IMR-90 (cell line): Measurements from ENCODE around the gene FKBP1B. TPM values are rescaled to one million over a fixed set of nuclear protein-coding genes. Genes with fewer than 3 reads are reported as not detected.

Experiments used
- ATAC-seq: fragments of 200-7000 bp; cut with Tn5 transposase; 2 replicates; pipeline ENCODE4 v1.9.1; 2020; ENCODE audit warnings: low read depth, mild to moderate bottlenecking, moderate library complexity
- BruUV-seq: library from RNA; stranded (reverse); fragments of 400-500 nt; replicated peaks from 2 replicates; lab custom pipeline; 2021; lab: Mats Ljungman, UMichigan
- CTCF ChIA-PET: fragments of 300-600 bp; formaldehyde crosslinking; extraction: SDS; loops from one replicate; lab custom pipeline; 2021; ENCODE audit warnings: antibody characterized with exemption; lab: Yijun Ruan, JAX
- POLR2A ChIA-PET: fragments of 300-600 bp; sonication (Branson Sonifier 250); formaldehyde crosslinking; loops from one replicate; lab custom pipeline; 2022; ENCODE audit warnings: antibody characterized with exemption; ENCODE audit not compliant: unreplicated experiment; lab: Charles Lee
- DNase-seq: peaks from one replicate; pipeline ENCODE4 v3.0.0; 2013
- H2AFZ ChIP-seq: replicated peaks from 2 replicates; pipeline ENCODE3; 2013; ENCODE audit warnings: low read length, mild to moderate bottlenecking; ENCODE audit not compliant: poor library complexity
- H2AK5ac ChIP-seq: 2 replicates; pipeline ENCODE4 v1.6.1; 2013; ENCODE audit warnings: low read depth, low read length, inconsistent platforms
- H2AK9ac ChIP-seq: replicated peaks from 2 replicates; pipeline ENCODE3; 2013; ENCODE audit warnings: mild to moderate bottlenecking, low read depth, low read length, moderate library complexity; ENCODE audit not compliant: poor library complexity
- H2BK120ac ChIP-seq: 2 replicates; pipeline ENCODE4 v1.6.1; 2013; ENCODE audit warnings: low read depth, low read length, inconsistent platforms
- H2BK15ac ChIP-seq: 3 replicates; pipeline ENCODE4 v1.6.1; 2013; ENCODE audit warnings: low read depth, low read length, inconsistent platforms
- H2BK20ac ChIP-seq: 2 replicates; pipeline ENCODE4 v1.6.1; 2013; ENCODE audit warnings: low read depth, mild to moderate bottlenecking, inconsistent platforms, low read length, moderate library complexity
- H2BK5ac ChIP-seq: 2 replicates; pipeline ENCODE4 v1.6.1; 2013; ENCODE audit warnings: mild to moderate bottlenecking, low read depth, low read length, inconsistent platforms; ENCODE audit not compliant: poor library complexity, severe bottlenecking
- H3K14ac ChIP-seq: replicated peaks from 2 replicates; pipeline ENCODE4 v1.6.1; 2013; ENCODE audit warnings: low read depth, low read length, inconsistent platforms
- H3K18ac ChIP-seq: 2 replicates; pipeline ENCODE4 v1.6.1; 2013; ENCODE audit warnings: low read depth, low read length, control low read depth
- H3K23ac ChIP-seq: 2 replicates; pipeline ENCODE4 v1.6.1; 2013; ENCODE audit warnings: low read depth, low read length, inconsistent platforms
- H3K27ac ChIP-seq: 2 replicates; pipeline ENCODE4 v1.5.1; 2013; ENCODE audit warnings: mild to moderate bottlenecking, control low read depth, low read length; ENCODE audit not compliant: insufficient read depth
- H3K27me3 ChIP-seq: 2 replicates; pipeline ENCODE4 v1.6.1; 2013; ENCODE audit warnings: low read length; ENCODE audit not compliant: control insufficient read depth, insufficient read depth
- H3K36me3 ChIP-seq: 2 replicates; pipeline ENCODE4 v1.6.1; 2013; ENCODE audit warnings: low read length, mixed read lengths; ENCODE audit not compliant: control insufficient read depth, insufficient read depth
- H3K4ac ChIP-seq: 2 replicates; pipeline ENCODE4 v1.6.1; 2013; ENCODE audit warnings: low read depth, low read length, inconsistent platforms
- H3K4me1 ChIP-seq: 2 replicates; pipeline ENCODE4 v1.6.1; 2013; ENCODE audit warnings: low read length, mixed read lengths; ENCODE audit not compliant: control insufficient read depth, insufficient read depth
- H3K4me2 ChIP-seq: 2 replicates; pipeline ENCODE4 v1.6.1; 2013; ENCODE audit warnings: low read depth, mild to moderate bottlenecking, control low read depth, low read length, moderate library complexity
- H3K4me3 ChIP-seq: 2 replicates; pipeline ENCODE4 v1.5.1; 2013; ENCODE audit warnings: low read depth, mild to moderate bottlenecking, control low read depth, low read length, moderate library complexity; ENCODE audit not compliant: insufficient read depth
- H3K56ac ChIP-seq: 2 replicates; pipeline ENCODE4 v1.6.1; 2013; ENCODE audit warnings: low read length, inconsistent platforms; ENCODE audit not compliant: insufficient read depth; ENCODE audit errors: extremely low read depth
- H3K79me1 ChIP-seq, 2 experiments: 2 replicates each; pipeline ENCODE4 v1.6.1; 2013; ENCODE audit warnings: low read length in 2 of 2, inconsistent platforms in 1 of 2, low read depth in 1 of 2
- H3K9ac ChIP-seq: 2 replicates; pipeline ENCODE4 v1.6.1; 2013; ENCODE audit warnings: low read depth, low read length, control low read depth
- H3K9me1 ChIP-seq: 2 replicates; pipeline ENCODE4 v1.6.1; 2013; ENCODE audit warnings: low read length, inconsistent platforms; ENCODE audit not compliant: insufficient read depth
- H3K9me3 ChIP-seq: 2 replicates; pipeline ENCODE4 v1.6.1; 2013; ENCODE audit warnings: low read length; ENCODE audit not compliant: control insufficient read depth, insufficient read depth
- H4K20me1 ChIP-seq: 2 replicates; pipeline ENCODE4 v1.6.1; 2013; ENCODE audit warnings: low read length, inconsistent platforms; ENCODE audit not compliant: insufficient read depth
- H4K5ac ChIP-seq: 2 replicates; pipeline ENCODE4 v1.6.1; 2013; ENCODE audit warnings: mild to moderate bottlenecking, low read depth, low read length, control low read depth
- H4K8ac ChIP-seq, 2 experiments: 2 replicates each; pipeline ENCODE4 v1.6.1; 2013; ENCODE audit warnings: low read depth in 2 of 2, low read length in 2 of 2, control low read depth in 1 of 2, inconsistent platforms in 1 of 2
- H4K91ac ChIP-seq: 2 replicates; pipeline ENCODE4 v1.6.1; 2013; ENCODE audit warnings: low read depth, low read length, inconsistent platforms; ENCODE audit not compliant: insufficient read depth
- CEBPB ChIP-seq: IDR thresholded peaks from 2 replicates; pipeline ENCODE4 v1.6.1; 2012; ENCODE audit warnings: low read depth, low read length, improper control_type of control experiment
- CHD1 ChIP-seq: IDR thresholded peaks from 2 replicates; pipeline ENCODE4 v1.6.1; 2012; ENCODE audit warnings: low read depth, low read length, improper control_type of control experiment
- FOS ChIP-seq: fragments of 150-350 bp; IDR thresholded peaks from 2 replicates; pipeline ENCODE4 v1.6.1; 2016; ENCODE audit warnings: low read depth, low read length
- MAZ ChIP-seq: IDR thresholded peaks from 2 replicates; pipeline ENCODE4 v1.6.1; 2012; ENCODE audit warnings: low read depth, mild to moderate bottlenecking, low read length, improper control_type of control experiment, moderate library complexity, borderline replicate concordance
- NFE2L2 ChIP-seq: fragments of 150-350 bp; IDR thresholded peaks from 2 replicates; pipeline ENCODE4 v1.6.1; 2016; ENCODE audit warnings: low read depth, mild to moderate bottlenecking, low read length
- POLR2A ChIP-seq: IDR thresholded peaks from 2 replicates; pipeline ENCODE4 v1.6.1; 2012; ENCODE audit warnings: mild to moderate bottlenecking, low read depth, low read length
- RAD21 ChIP-seq: IDR thresholded peaks from 2 replicates; pipeline ENCODE4 v1.6.1; 2012; ENCODE audit warnings: low read length, improper control_type of control experiment
- RCOR1 ChIP-seq: IDR thresholded peaks from 2 replicates; pipeline ENCODE4 v1.6.1; 2012; ENCODE audit warnings: mild to moderate bottlenecking, low read length, improper control_type of control experiment; ENCODE audit not compliant: insufficient replicate concordance
- RFX5 ChIP-seq: IDR thresholded peaks from 2 replicates; pipeline ENCODE4 v1.8.0; 2012; ENCODE audit warnings: low read depth, mild to moderate bottlenecking, low read length, moderate library complexity
- SMC3 ChIP-seq: fragments of 150-350 bp; IDR thresholded peaks from 2 replicates; pipeline ENCODE4 v1.6.1; 2016; ENCODE audit warnings: low read depth, mild to moderate bottlenecking, antibody characterized with exemption, low read length, moderate library complexity
- WGBS, 2 experiments: methylation state at CpG; one replicate each; pipeline versions ENCODE4 v1.1.5 to v1.1.7; 2013; ENCODE audit warnings: missing lambda C conversion rate in 2 of 2; ENCODE audit not compliant: insufficient read length in 1 of 2; ENCODE audit errors: extremely low coverage in 2 of 2; 5-methylcytosine and 5-hydroxymethylcytosine counted together
- dilution Hi-C: fragments of 300-500 bp; cut with HindIII; formaldehyde crosslinking; loops from one replicate; pipeline ENCODE4 v1.14.3; 2018; ENCODE audit warnings: low sequenced_read_pairs; ENCODE audit not compliant: unreplicated experiment
- in situ Hi-C: fragments of 300-500 bp; cut with MboI; formaldehyde crosslinking; loops from 3 replicates; pipeline ENCODE4 v1.14.3; 2019; ENCODE audit warnings: low sequenced_read_pairs, inconsistent platforms, mixed read lengths
- intact Hi-C: fragments of 100-400 bp; cut with micrococcal nuclease; formaldehyde crosslinking; loops from 2 replicates; pipeline ENCODE4 v1.10.0; 2022
- polyA plus RNA-seq, 3 experiments: library from polyadenylated mRNA; depleted of rRNA; stranded (reverse); fragments of >200 nt; gene quantifications; 2 replicates each; pipeline ENCODE4 v1.2.3, GENCODE V29; 2012; ENCODE audit warnings: low replicate concordance in 1 of 3
- total RNA-seq: library from RNA; depleted of rRNA; stranded (reverse); fragments of >200 nt; gene quantifications from 2 replicates; pipeline ENCODE4 v1.2.3, GENCODE V29; 2012
- TF ChIP-seq, protein P1 (sequence below): conservative IDR thresholded peaks from 2 replicates; pipeline ENCODE4 v1.5.1; 2012; ENCODE audit warnings: mild to moderate bottlenecking, low read depth, low read length, improper control_type of control experiment
- TF ChIP-seq, protein P2 (sequence below): fragments of 150-350 bp; IDR thresholded peaks from 2 replicates; pipeline ENCODE4 v1.6.1; 2016; ENCODE audit warnings: low read depth, mild to moderate bottlenecking, low read length, moderate library complexity, borderline replicate concordance

Gene FKBP1B
- total and polyA plus RNA-seq, 2 of the 4 experiments (the other 2 are of a cell fraction): 10.2 to 15.1 TPM

DNA sequence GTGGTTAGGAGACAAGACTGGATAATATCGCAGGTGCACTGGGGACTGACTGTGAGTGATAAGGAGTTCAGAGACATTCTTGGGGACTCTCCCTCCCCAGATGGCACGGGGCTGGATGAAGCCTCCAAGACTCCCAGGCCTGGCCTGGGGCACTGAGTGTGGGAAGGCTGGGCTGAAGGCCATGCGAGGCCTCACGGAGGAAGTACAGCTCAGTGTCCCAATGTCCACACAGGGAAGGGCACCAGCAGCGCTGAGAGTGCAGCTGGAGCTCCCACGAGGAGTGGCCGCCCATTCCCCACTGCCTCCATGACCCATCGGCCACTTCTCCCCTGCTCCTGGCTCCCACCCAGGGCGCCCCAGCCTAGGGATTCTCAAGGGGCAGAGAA lies 33.2 kb upstream of the FKBP1B start:
- WGBS, 2 experiments: 100% methylated on average over 1 of the region's 9 CpGs; no CpG with 5 or more reads in 1 of the 2 experiments
- in situ Hi-C loops: no loop called here
- BruUV-seq: no TSS peak
- Histone ChIP-seq H3K14ac (peak overlapping the region; percentile 45), H3K23ac (peak overlapping the region; percentile 19), H3K4me2 (no peak overlapping the region), H3K27ac (peak overlapping the region; percentile 49), H2BK120ac (peak overlapping the region; percentile 91), H3K9ac (peak overlapping the region; percentile 27; the same call in 1 of the 2 replicates), H3K56ac (no peak overlapping the region), H2BK5ac (peak overlapping the region; percentile 74), H3K36me3 (no peaks in the 10 kb centered on the region), H3K4me3 (no peak overlapping the region), H3K4me1 (peaks cover 10% of the 10 kb centered on the region), H3K9me3 (no peaks in the 10 kb centered on the region), H4K91ac (peak overlapping the region; percentile 97), H3K27me3 (no peaks in the 10 kb centered on the region), H3K18ac (peak overlapping the region; percentile 50; the same call in 1 of the 2 replicates), H2AK9ac (peak overlapping the region; percentile 94), H2AFZ (peak overlapping the region; percentile 87), H3K4ac (peak overlapping the region; percentile 95), H3K79me1 (peaks cover 0 to 3% of the 10 kb centered on the region in 2 experiments; a peak in 1 of 4 replicates), H2AK5ac (peak overlapping the region; percentile 98), H4K20me1 (no peaks in the 10 kb centered on the region), H2BK20ac (peak overlapping the region; percentile 92), H3K9me1 (peaks cover 19% of the 10 kb centered on the region; the same call in 1 of the 2 replicates), H4K8ac (peak overlapping the region; percentile 74 to 82), H4K5ac (peak overlapping the region; percentile 21; the same call in 1 of the 2 replicates), H2BK15ac (peak overlapping the region; percentile 98; the same call in 2 of the 3 replicates)
- ChIA-PET POLR2A (no interaction called here), CTCF (interaction anchor here (0.7 kb wide), 1 partner anchor 802 kb away, joined by 4 read pairs; no protein-coding TSS in a partner anchor)
- DNase-seq (no peak), ATAC-seq (no peak; the same call in 1 of the 2 replicates)
- intact Hi-C loops: no loop called here
- dilution Hi-C loops: no loop called here
- TF ChIP-seq, protein P1, sequence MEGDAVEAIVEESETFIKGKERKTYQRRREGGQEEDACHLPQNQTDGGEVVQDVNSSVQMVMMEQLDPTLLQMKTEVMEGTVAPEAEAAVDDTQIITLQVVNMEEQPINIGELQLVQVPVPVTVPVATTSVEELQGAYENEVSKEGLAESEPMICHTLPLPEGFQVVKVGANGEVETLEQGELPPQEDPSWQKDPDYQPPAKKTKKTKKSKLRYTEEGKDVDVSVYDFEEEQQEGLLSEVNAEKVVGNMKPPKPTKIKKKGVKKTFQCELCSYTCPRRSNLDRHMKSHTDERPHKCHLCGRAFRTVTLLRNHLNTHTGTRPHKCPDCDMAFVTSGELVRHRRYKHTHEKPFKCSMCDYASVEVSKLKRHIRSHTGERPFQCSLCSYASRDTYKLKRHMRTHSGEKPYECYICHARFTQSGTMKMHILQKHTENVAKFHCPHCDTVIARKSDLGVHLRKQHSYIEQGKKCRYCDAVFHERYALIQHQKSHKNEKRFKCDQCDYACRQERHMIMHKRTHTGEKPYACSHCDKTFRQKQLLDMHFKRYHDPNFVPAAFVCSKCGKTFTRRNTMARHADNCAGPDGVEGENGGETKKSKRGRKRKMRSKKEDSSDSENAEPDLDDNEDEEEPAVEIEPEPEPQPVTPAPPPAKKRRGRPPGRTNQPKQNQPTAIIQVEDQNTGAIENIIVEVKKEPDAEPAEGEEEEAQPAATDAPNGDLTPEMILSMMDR: no peak
- no peak for TF ChIP-seq NFE2L2
- TF ChIP-seq CEBPB: no peak
- no peak for TF ChIP-seq SMC3
- no peak for TF ChIP-seq RCOR1
- TF ChIP-seq MAZ: no peak
- TF ChIP-seq CHD1: no peak
- no peak for TF ChIP-seq POLR2A
- TF ChIP-seq RFX5: no peak
- no peak for TF ChIP-seq RAD21
- TF ChIP-seq, protein P2, sequence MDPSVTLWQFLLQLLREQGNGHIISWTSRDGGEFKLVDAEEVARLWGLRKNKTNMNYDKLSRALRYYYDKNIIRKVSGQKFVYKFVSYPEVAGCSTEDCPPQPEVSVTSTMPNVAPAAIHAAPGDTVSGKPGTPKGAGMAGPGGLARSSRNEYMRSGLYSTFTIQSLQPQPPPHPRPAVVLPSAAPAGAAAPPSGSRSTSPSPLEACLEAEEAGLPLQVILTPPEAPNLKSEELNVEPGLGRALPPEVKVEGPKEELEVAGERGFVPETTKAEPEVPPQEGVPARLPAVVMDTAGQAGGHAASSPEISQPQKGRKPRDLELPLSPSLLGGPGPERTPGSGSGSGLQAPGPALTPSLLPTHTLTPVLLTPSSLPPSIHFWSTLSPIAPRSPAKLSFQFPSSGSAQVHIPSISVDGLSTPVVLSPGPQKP: no peak
- TF ChIP-seq FOS: no peak
